A549 treated with GW870086 at 1 μM for 4 hours (cell line): ENCODE results near the gene ABHD1. TPM values are rescaled to one million over a fixed set of nuclear protein-coding genes. Genes with fewer than 3 reads are reported as not detected.

ENCODE experiments used
- total RNA-seq: library from RNA; stranded (reverse); fragments of 200-300 nt; extraction: Qiagen RNA extraction; gene quantifications from 5 replicates; pipeline ENCODE4 v1.2.3, GENCODE V29; 2022; ENCODE audit warnings: low read depth

Gene ABHD1
- total RNA-seq: 0.98 to 2.3 TPM (median 1.5 TPM) in 5 replicates

DNA sequence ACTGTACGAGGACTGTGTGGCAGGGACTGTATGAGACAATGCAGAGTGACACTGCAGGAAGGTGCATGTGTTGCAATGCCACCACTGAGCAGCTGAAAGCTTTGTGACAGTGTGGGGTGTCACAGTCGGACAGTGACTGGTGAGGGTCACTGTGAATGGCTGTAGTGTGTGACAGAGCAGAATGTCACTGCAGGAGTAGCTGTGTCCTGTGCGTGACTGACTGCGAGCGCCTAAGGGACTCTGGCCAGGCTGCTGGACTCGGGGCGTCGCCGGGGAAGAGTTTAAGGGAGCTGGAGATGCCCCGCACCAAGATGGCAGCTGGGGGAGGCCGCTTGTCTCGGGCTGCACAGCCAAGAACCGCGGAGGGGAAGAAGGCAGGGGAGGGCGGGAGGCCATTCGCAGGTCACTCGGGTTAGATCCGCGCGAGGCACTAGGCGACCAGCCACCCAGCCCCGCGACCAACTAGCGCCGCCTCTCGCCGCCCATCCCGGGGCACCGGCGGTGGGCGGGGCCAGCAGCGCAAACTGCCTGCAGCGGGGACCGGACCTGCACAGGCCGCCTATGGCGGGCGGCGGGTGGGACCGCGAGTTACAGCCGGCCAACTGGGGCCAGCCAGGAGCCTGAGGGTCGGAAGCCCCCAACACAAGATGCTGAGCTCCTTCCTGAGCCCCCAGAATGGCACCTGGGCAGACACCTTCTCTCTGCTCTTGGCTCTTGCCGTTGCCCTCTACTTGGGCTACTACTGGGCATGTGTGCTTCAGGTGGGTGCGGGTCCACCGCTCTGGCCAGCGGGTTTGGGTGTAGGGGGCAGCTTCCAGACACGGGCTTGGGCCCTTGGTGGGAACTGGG lies at the start of gene ABHD1:
ABHD1 (plus strand) TSS at position 514 of the 849 bp plus-strand sequence; CDS start at position 648, 134 bp downstream.

DNA sequence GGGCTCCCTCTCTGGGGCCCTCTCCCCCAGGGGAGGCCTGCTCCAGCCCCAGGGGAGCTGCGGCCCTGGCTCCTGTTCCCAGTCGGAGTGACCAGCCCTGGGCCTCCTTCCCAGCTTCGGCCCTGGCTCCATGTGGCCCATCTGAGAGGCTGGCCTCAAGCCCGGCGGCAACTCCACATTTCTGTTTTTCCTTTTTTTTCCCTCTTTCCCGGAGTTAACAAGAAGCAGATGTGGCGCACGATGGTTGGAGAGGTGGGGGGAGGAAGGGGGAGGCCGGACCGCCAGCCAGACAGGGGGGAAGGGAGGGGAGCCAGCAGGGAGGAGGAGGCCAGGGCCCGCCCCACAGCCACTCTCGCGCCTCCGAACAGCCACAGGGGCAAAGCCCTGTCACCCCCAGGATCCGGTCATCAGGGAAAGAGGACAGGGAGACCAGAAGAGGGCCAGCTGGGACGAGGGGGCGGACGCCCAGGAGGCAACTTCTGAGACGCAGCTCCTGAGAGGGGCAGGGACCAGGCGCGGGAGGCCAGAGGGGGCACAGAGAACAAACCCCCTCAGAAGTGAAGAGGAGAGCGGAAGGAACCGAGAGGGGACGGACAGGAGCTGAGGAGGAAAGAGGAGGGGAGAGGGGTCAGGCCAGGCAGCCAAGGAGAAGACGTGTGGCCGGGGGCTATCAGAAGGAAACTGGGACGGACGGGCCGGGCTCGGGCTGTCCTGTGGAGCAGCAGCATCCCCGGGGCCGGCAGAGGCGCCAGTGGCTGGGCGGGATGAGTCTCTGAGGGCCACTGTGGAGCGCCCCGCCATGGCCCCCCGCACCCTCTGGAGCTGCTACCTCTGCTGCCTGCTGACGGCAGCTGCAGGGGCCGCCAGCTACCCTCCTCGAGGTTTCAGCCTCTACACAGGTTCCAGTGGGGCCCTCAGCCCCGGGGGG lies 45.1 kb upstream of the ABHD1 start, which contains the start of gene EMILIN1:
EMILIN1 (plus strand) TSS at position 349 of the 928 bp plus-strand sequence; CDS start at position 800, 451 bp downstream.

DNA sequence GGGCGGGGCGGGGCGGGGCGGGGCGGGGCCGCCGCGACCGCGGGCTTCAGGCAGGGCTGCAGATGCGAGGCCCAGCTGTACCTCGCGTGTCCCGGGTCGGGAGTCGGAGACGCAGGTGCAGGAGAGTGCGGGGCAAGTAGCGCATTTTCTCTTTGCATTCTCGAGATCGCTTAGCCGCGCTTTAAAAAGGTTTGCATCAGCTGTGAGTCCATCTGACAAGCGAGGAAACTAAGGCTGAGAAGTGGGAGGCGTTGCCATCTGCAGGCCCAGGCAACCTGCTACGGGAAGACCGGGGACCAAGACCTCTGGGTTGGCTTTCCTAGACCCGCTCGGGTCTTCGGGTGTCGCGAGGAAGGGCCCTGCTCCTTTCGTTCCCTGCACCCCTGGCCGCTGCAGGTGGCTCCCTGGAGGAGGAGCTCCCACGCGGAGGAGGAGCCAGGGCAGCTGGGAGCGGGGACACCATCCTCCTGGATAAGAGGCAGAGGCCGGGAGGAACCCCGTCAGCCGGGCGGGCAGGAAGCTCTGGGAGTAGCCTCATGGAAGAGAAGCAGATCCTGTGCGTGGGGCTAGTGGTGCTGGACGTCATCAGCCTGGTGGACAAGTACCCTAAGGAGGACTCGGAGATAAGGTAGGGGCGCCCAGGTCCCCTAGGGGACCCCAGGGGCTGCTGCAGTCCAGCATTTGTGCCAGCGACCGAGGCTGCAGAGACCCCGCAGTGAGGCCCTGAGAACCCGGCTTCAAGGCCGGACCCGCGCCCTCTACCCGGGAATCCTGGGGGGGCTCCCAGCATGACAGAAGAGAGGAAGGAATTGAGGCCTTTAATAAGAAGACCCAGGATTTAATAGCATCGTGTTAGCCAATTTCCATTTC lies 36.7 kb upstream of the ABHD1 start, which contains the start of gene KHK:
KHK (plus strand) TSS at position 49 of the 870 bp plus-strand sequence; CDS start at position 537, 488 bp downstream.

DNA sequence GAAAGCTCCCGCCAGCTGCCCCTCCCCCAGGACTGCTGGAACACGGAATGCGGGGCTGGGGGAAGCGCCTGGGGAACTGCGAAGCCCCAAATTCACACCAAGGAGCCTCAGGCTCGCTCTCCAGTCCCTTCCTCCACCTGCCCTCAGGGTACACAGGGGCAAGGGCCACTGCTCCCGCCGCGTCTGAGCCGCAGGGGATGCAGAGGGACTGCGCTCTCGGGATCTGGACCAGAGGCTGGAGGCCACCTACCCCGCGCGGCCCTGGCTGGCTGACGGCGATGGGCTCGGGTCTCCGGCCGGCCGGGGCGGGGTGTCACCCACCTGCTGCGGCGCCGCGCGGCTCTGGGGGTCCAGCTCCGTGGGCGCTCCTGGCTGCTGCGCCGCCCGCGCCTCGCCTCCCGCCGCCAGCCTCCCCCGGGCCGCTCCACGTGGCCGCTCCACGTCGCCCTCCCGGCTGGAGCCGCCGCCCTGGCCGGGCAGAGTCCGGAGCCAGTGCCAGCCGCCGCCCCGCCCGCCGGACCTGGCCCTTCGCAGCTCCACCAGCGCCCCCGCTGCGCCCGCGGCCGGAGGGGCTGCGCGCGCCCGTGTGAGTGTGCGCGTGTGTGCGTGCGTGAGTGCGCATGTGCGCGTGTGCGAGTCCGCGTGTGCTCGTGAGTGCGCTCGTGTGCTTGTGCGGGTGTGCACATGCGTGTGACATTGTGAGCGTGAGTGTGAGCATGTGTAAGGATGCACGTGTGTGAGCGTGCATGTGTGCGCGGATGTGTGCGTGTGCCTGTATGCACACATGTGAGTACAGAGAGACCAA lies 4.9 kb upstream of the ABHD1 start, which contains the start of gene CGREF1:
CGREF1 (minus strand) TSS at position 604 of the 805 bp plus-strand sequence. CDS start 14,762 bp downstream, outside the sequence.

DNA sequence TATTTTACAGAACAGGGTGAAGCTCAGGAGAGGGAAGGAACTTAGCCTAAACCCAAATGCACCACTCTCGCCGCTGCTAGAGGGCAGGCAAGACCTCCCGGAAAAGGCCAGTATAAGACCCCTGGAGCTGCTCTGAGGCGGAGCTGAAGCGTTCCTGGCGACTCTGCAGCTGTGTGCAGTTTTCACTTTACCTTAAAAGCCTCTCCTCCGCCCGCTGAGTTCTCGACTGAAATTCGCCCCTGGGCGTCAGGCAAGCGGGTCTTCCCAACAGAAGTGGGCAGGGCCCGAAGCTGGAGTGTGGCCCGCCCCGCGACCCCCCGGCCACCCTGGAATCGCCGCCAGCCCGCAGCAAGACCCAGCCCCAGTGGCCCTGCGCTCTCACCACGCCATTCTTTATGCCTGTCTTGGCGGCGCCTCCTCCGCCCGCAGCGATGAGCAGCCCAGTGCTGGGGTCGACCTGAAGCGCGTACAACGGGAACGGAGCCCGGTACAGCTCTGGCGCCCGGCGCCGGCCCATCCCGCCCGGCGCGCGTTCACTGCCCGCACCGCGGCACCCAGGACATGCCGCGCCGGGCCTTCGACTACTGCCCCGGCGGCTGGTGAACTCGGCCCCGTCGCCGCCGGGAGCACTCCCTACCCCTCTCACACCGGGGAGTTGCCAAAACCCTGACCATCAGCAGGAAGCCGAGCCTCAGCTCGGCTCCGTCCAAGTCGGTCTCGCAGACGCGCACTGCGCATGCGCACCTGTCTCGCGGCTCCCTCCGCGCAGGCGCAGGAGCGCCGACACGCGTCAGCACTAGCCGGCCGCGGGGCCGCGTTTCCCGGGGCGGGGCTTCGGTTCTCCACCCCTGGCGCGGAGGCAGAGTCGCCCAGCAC lies 10.5 kb downstream of the ABHD1 start, which contains the start of gene PREB:
PREB (minus strand) TSS at position 732 of the 876 bp plus-strand sequence; CDS start at position 517, 215 bp downstream.

DNA sequence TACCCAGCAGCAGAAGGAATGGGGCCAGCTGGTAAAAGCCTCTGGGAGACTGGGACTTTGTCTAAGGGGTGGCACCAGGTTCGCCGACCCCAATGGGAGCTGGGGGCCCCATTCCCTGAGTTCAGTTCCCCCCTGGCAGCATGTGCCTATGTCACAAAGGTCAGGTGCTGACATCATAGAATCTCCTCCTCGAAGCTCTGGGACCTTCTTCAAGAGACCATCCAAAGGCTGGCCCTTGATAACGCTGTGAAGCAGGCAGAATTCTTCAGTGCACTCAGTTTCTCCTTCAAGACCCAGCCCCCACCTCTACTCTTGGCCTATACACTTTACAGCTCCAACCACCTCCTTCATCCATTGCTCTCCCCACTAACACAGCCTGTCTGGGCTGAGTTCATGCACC lies 15.7 kb downstream of the ABHD1 start, which contains the start of gene PRR30:
PRR30 (minus strand) TSS at position 101 of the 400 bp plus-strand sequence. CDS start 1,081 bp downstream, outside the sequence.

DNA sequence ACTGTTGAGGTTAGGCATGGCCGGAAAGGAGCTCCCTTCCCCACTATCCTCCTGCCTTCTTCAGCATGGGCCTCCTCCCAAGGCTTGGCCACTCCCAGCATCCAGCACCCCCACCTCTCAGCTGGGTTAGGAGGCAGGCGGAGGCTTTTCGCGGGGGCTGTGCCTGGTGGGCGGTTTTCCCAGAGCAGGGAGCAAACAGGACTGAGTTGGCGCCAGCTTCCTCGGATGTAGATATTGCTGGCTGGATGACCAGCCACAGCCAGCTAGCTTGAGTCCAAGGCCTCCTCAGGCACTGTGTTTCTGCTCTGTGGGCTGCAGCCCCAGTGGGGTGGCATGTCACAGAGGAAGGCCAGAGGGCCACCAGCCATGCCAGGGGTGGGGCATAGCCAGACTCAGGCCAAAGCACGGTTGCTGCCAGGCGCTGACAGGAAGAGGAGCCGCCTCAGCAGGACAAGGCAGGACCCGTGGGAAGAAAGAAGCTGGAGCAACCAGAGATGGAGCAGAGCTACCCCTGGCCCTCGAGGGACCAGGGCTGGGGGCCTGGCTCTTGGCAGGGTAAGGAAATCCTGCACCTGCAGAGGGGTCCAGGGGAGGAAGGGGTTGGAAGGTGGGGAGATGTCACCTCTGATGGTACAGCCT lies 25.3 kb downstream of the ABHD1 start, which contains the start of gene TCF23:
TCF23 (plus strand) TSS at position 204 of the 639 bp plus-strand sequence; CDS start at position 334, 130 bp downstream.

Other genes with a start within 250 kb of the ABHD1 start
- 9.9 to 14.1 TPM (median 11.9 TPM) in 5 replicates for gene MAPRE3, start 153.2 kb upstream of the ABHD1 start, total RNA-seq
- 54.4 to 68.6 TPM (median 67.5 TPM) in 5 replicates for gene TMEM214, start 90.8 kb upstream of the ABHD1 start, total RNA-seq
- gene AGBL5, start 72.1 kb upstream of the ABHD1 start, total RNA-seq: 28.3 to 34.2 TPM (median 31.0 TPM) in 5 replicates
- gene OST4, start 52.2 kb upstream of the ABHD1 start, total RNA-seq: 525 to 622 TPM (median 552 TPM) in 5 replicates
- gene EMILIN1, start 45.2 kb upstream of the ABHD1 start, total RNA-seq: 0.32 to 0.56 TPM (median 0.45 TPM) in 5 replicates
- gene KHK, start 37.0 kb upstream of the ABHD1 start, total RNA-seq: 7.8 to 11.8 TPM (median 9.5 TPM) in 5 replicates
- 5.7 to 8.6 TPM (median 7.6 TPM) in 5 replicates for gene CGREF1, start 4.7 kb upstream of the ABHD1 start, total RNA-seq
- gene PREB, start 10.8 kb downstream of the ABHD1 start, total RNA-seq: 48.6 to 60.4 TPM (median 59.1 TPM) in 5 replicates
- gene PRR30, start 15.6 kb downstream of the ABHD1 start, total RNA-seq: not detected in 5 replicates
- not detected in 5 replicates for gene TCF23, start 25.2 kb downstream of the ABHD1 start, total RNA-seq
- gene ATRAID, start 88.2 kb downstream of the ABHD1 start, total RNA-seq: 214 to 222 TPM (median 218 TPM) in 5 replicates
- gene SLC5A6, start 88.5 kb downstream of the ABHD1 start, total RNA-seq: 63.5 to 74.6 TPM (median 69.6 TPM) in 5 replicates
- 49.8 to 63.2 TPM (median 59.4 TPM) in 5 replicates for gene CAD, start 93.6 kb downstream of the ABHD1 start, total RNA-seq
- 3.0 to 4.1 TPM (median 3.5 TPM) in 5 replicates for gene SLC30A3, start 139.2 kb downstream of the ABHD1 start, total RNA-seq
- gene DNAJC5G, start 151.6 kb downstream of the ABHD1 start, total RNA-seq: not detected in 5 replicates
- gene TRIM54, start 158.6 kb downstream of the ABHD1 start, total RNA-seq: 0.67 to 1.1 TPM (median 0.72 TPM) in 5 replicates
- gene UCN, start 184.6 kb downstream of the ABHD1 start, total RNA-seq: 1.0 to 2.5 TPM (median 1.2 TPM) in 5 replicates
- gene MPV17, start 199.3 kb downstream of the ABHD1 start, total RNA-seq: 82.3 to 96.7 TPM (median 86.5 TPM) in 5 replicates
- 56.5 to 64.6 TPM (median 61.4 TPM) in 5 replicates for gene GTF3C2, start 232.9 kb downstream of the ABHD1 start, total RNA-seq
- 54.9 to 62.2 TPM (median 58.8 TPM) in 5 replicates for gene EIF2B4, start 246.5 kb downstream of the ABHD1 start, total RNA-seq
- 135 to 147 TPM (median 145 TPM) in 5 replicates for gene SNX17, start 246.8 kb downstream of the ABHD1 start, total RNA-seq